Right lobe of liver (tissue), 6 donors: ENCODE results near the gene RPL15. TPM values are rescaled to one million over a fixed set of nuclear protein-coding genes. Genes with fewer than 3 reads are reported as not detected.

ENCODE experiments used
- ATAC-seq, 4 donors: fragments of 200-7000 bp; cut with Tn5 transposase; one replicate each; pipeline ENCODE4 v1.9.1; 2020; ENCODE audit warnings: mild to moderate bottlenecking in 4 of 4, moderate library complexity in 4 of 4
- DNase-seq, 3 donors: peaks; one replicate each; pipeline ENCODE4 v3.0.0-alpha.2; 2020
- H3K27ac ChIP-seq, 3 donors: fragments of 200-600 bp; one replicate each; pipeline ENCODE4 v1.8.0; 2022
- H3K27me3 ChIP-seq, 2 donors: fragments of 200-600 bp; one replicate each; pipeline ENCODE4 v1.8.0; 2022
- H3K36me3 ChIP-seq, 4 donors: fragments of 200-600 bp; sonication (generic) in 1 of 4; one replicate each; pipeline versions ENCODE4 v1.5.1 to v1.8.0; 2017 to 2022; ENCODE audit warnings: control low read depth in 1 of 4
- H3K4me1 ChIP-seq, 4 donors: fragments of 200-600 bp; sonication (generic) in 1 of 4; one replicate each; pipeline versions ENCODE4 v1.5.1 to v1.8.0; 2017 to 2022; ENCODE audit warnings: control low read depth in 1 of 4
- H3K4me3 ChIP-seq, 3 donors: fragments of 200-600 bp; one replicate each; pipeline ENCODE4 v1.8.0; 2022
- H3K9me3 ChIP-seq, 4 donors: fragments of 200-600 bp; sonication (generic) in 1 of 4; one replicate each; pipeline versions ENCODE4 v1.5.1 to v1.8.0; 2017 to 2022; ENCODE audit warnings: control low read depth in 1 of 4
- CTCF ChIP-seq, 4 donors: fragments of 200-600 bp in 3 of 4; fragments of 450-650 bp in 1 of 4; IDR thresholded peaks; one replicate each; pipeline versions ENCODE4 v1.5.1 to v1.8.0; 2016 to 2022; ENCODE audit warnings: antibody characterized with exemption in 4 of 4, mild to moderate bottlenecking in 2 of 4
- POLR2A ChIP-seq: fragments of 450-650 bp; IDR thresholded peaks from one replicate; pipeline ENCODE4 v1.6.1; 2017; ENCODE audit warnings: antibody characterized with exemption, mild to moderate bottlenecking
- WGBS: methylation state at CpG from one replicate; pipeline ENCODE4 v1.1.6; 2018; ENCODE audit warnings: low coverage, low lambda C conversion rate; ENCODE audit not compliant: insufficient coverage; ENCODE audit errors: missing lambda C conversion rate; 5-methylcytosine and 5-hydroxymethylcytosine counted together
- intact Hi-C, 2 donors: fragments of 100-400 bp; cut with DNase I; formaldehyde crosslinking; loops; one replicate each; pipeline versions ENCODE4 v1.11.2 to v1.14.1; 2022
- total RNA-seq, 6 experiments: library from RNA; depleted of rRNA in 2 of 6; stranded (reverse); fragments of >200 nt in 2 of 6; fragmentation: NEBNext Ultra II Directional in 3 of 6; extraction: Animal tissue kit (Norgen Biotek cat#: 25700) in 3 of 6; gene quantifications; one replicate each; pipeline versions ENCODE4 v1.1.0 to v1.2.4, GENCODE V29; 2016 to 2023
- donor health status: DM: no; HTN: yes; CAD: no.
- donor health status: DM: no; HTN: no; CAD: no.
- donor health status: DM: no; HTN: no; CAD: no.
- donor health status: DM: no; HTN: yes; CAD: no.
- donor health status: DM: no; HTN: yes; CAD: no.

Gene RPL15
- total RNA-seq, 6 experiments from 2014 or later, result 572 to 932 (median 636) TPM

- TF ChIP-seq CTCF (IDR thresholded peaks at IDR 0.05), result no peak
- no peak for TF ChIP-seq POLR2A
- Histone ChIP-seq H3K9me3 (no peaks in the 10 kb centered on the region), H3K4me1 (peaks cover 0 to 9% (median 0%) of the 10 kb centered on the region in 4 donors), H3K27me3 (no peaks in the 10 kb centered on the region), H3K4me3 (no peak overlapping the region), H3K36me3 (no peaks in the 10 kb centered on the region), H3K27ac (no peak overlapping the region)
- ATAC-seq (no peak), DNase-seq (no peak)
- intact Hi-C loops, result no loop called here
- 94% methylated on average over 3 of the region's 3 CpGs for WGBS
Observed at GRCh38 chr3:23872330-23872729, 44.6 kb upstream of the RPL15 start.

- peaks cover 0 to 7% (median 0%) of the 10 kb centered on the region in 4 donors for H3K4me1 ChIP-seq
- H3K36me3 ChIP-seq, result no peaks in the 10 kb centered on the region
- no peaks in the 10 kb centered on the region for H3K9me3 ChIP-seq
- intact Hi-C loops, result no loop called here
- H3K4me3 ChIP-seq, result no peak overlapping the region
- no peaks in the 10 kb centered on the region for H3K27me3 ChIP-seq
- no peak overlapping the region for H3K27ac ChIP-seq
- TF ChIP-seq CTCF (IDR thresholded peaks at IDR 0.05), result no peak
- no peak for TF ChIP-seq POLR2A
- DNase-seq, result no peak
- no peak for ATAC-seq
- 75% methylated on average over 1 of the region's 2 CpGs for WGBS
Observed at GRCh38 chr3:23873941-23874340, 43.0 kb upstream of the RPL15 start.

GRCh38 chr3:23874359-23875112 is 42.4 kb upstream of the RPL15 start:
- no peak overlapping the region for H3K27ac ChIP-seq
- DNase-seq (no peak), ATAC-seq (peak in 1 of 4 donors; percentile 14)
- H3K9me3 ChIP-seq, result no peaks in the 10 kb centered on the region
- WGBS, result 58% methylated on average over 4 of the region's 6 CpGs
- TF ChIP-seq POLR2A (no peak), CTCF (IDR thresholded peaks at IDR 0.05) (no peak)
- intact Hi-C loops, result no loop called here
- no peak overlapping the region for H3K4me3 ChIP-seq
- H3K27me3 ChIP-seq, result no peaks in the 10 kb centered on the region
- peaks cover 0 to 7% (median 0%) of the 10 kb centered on the region in 4 donors for H3K4me1 ChIP-seq
- H3K36me3 ChIP-seq, result no peaks in the 10 kb centered on the region

GRCh38 chr3:23875113-23875725 is 41.7 kb upstream of the RPL15 start:
- H3K4me3 ChIP-seq, result no peak overlapping the region
- H3K27me3 ChIP-seq, result no peaks in the 10 kb centered on the region
- intact Hi-C loops, result no loop called here
- no peak overlapping the region for H3K27ac ChIP-seq
- no peaks in the 10 kb centered on the region for H3K9me3 ChIP-seq
- TF ChIP-seq CTCF (IDR thresholded peaks at IDR 0.05) (no peak), POLR2A (no peak)
- no peaks in the 10 kb centered on the region for H3K36me3 ChIP-seq
- peaks cover 0 to 7% (median 0%) of the 10 kb centered on the region in 4 donors for H3K4me1 ChIP-seq
- ATAC-seq (no peak), DNase-seq (no peak)
- 72% methylated on average over 4 of the region's 4 CpGs for WGBS
